ENCODE measurements around the gene ZNF512.

Gene ZNF512

DNA sequence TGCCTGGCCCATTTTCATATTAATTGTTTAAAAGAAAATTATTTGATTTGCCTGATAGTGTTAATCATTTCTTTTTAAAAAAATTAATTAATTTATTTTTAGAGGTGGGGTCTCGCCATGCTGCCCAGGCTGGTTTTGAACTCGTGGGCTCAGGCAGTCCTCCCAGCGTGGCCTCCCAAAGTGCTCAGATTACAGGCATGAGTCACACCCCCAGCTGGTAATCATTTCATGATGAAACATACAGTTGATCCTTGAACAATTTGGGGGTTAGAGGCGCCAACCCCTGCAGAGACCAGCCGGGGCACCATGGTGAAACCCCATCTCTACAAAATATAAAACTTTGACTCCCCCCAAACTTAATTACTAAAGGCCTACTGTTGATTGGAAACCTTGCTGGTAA is 53.9 kb downstream of the ZNF512 start:
- DNase-seq (ENCODE audit: low read depth): no peak

- DNase-seq (ENCODE audit: low read depth): no peak
These were observed 55.3 kb downstream of the ZNF512 start for GRCh38 chr2:27638037-27638637.

DNA sequence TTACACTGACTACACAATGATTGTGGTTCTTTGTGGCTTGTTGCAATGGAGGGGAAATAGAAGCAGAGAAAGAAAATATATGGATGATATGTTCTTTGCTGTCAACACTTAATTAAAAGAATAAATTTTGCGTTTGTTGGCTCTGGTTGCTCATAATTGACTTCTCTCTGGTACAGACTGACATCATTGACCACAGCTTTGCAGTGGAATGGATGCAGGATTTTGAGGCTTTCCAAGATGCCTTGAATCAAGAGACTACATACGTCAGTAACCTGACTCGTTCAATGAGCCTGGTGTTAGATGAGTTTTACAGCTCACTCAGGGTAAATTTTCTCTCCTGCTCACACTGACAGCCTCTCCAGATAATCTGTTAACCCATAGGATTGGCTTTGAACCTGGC is 55.9 kb downstream of the ZNF512 start:
- no peak for DNase-seq (ENCODE audit: low read depth)

DNA sequence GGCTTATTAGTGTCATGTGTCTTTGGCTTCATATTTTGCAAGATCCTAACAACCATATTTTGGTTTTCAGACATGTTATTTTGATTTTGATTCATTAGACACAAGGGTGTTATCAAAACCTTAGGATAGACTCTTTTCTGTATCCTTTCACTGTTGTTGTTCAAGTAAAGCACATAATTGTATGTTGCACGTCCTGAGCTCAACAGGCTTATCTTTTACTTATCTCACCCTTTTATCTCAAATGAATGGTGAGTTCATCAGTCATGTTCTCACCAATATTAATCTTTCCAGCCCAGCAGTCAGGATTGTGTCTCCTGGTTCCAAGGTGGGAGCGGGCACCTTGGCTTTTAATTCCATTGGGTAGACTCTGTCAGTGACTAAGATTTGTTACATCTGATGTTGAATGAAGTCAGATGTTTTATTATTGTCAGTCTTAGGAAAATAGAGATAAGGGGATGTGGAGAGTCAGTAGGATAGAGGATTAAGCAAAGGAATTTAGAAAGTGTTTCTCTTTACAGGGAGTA is 57.9 kb downstream of the ZNF512 start:
- no peak for DNase-seq (ENCODE audit: low read depth)

GRCh38 chr2:27645197-27645596 is 62.4 kb downstream of the ZNF512 start:
- DNase-seq (ENCODE audit: low read depth): no peak

DNA sequence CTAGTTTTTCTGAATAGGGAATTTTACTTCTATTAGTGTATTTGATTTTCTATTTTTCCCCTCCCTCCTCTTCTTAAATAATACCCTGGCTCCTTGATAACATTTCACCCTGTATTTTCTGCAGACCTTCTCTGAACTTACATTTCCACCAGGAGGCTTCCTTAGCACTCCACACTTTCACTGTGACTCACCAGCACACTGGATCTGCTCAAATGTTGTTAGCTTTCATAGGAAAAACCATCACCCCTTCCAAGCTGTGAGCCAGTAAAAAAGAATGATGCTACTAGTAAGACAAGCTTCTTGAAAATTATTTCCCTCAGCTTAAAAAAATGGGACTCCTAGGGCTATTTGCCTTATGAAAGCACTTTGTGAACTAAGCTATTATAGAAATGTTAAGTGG is 64.4 kb downstream of the ZNF512 start:
- no peak for DNase-seq (ENCODE audit: low read depth)

DNA sequence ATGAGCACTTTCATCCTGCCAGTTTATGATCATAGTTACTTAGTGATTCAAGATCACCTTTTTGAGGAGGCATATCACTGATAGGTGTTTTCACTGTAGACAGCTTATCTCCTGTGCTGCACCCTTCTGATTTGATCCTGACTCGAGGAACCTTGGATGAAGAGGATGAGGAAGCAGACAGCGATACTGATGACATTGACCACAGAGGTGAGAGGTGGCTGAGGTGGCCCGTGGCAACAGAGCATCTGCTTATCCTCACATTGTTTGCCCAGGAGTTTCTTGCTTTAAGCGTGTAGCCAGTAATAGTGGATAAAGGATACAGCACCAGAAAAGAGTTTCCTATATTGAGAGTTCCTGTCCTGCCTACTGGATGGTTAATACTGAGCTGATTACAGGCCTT is 64.9 kb downstream of the ZNF512 start:
- no peak for DNase-seq (ENCODE audit: low read depth)

- no peak for DNase-seq (ENCODE audit: low read depth)
These were observed 68.2 kb downstream of the ZNF512 start for GRCh38 chr2:27651056-27651455.

DNA sequence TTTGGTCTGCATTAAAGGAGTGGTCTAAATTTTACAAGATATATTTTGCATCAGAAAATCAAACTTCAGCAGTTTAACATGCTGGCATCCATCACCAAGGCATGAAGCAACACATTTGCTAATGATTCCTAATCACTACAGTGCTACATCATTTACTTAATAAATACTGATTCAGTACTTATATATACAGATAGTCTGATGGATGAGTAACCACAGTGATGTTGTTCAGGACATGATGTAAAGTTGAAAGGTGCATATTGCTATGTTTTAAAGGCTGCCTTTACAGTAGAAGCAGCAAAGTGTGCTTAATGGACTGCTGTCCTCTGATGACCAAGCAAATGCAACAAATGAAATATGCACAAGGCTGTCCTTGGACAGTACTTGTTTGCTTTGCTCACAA is 69.5 kb downstream of the ZNF512 start:
- DNase-seq (ENCODE audit: low read depth): no peak

DNA sequence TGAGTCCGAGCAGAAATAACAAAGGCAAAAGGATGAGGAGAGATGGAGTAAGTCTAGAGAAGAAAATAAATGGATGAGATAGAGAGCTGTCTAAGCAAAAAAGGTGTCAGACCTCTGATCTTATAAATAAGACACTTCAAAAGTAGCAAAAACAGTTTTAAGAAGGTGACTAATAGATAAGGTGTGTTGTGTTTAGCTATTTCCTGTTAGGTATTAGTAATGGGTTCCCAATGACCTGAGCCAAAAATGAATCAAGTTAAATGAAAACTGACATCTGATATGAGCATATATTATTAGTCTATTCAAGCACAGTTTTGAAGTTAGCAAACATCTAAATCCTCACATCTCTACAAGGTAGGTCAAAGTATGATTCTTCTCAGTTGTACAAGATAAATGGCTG is 69.9 kb downstream of the ZNF512 start:
- DNase-seq (ENCODE audit: low read depth): no peak

- no peak for DNase-seq (ENCODE audit: low read depth)
These were observed 70.6 kb downstream of the ZNF512 start for GRCh38 chr2:27653397-27653796.

DNA sequence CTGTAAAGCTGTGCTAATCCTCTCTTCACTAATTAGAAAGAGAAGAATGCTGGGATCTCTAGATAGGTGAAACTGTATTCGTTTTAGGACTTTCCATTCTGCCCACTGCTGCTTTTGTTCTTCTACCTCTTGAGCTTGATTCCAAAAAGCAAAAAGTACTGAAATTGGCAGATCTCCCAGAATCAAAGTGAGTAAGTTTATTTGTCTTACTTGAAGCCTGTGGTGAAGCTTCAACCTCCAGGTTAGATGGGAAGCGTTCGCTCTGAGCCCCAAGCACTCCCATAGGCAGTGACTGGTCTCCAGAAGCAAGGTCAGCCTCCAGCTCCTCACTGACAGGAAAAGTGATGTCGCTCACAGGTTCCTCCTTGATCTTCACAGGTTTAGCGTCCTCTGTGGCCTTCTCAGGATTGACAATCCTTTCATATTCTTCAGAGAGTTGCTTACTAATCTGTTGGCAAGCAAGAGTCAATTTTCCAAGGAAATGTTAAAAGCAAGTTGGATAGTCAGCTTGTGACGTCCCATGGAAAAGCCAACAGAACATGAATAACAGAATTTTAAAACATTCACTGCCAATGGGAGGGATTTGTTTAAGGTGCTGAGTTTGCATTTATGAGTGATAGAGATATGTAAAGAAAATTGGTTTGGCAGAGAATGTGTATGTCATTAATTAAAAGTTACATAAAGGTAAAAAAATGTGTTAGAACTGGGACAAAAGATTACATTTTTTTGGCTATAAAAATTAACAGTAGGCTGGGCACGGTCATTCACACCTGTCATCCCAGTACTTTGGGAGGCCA is 72.5 kb downstream of the ZNF512 start:
- no peak for DNase-seq (ENCODE audit: low read depth)

DNA sequence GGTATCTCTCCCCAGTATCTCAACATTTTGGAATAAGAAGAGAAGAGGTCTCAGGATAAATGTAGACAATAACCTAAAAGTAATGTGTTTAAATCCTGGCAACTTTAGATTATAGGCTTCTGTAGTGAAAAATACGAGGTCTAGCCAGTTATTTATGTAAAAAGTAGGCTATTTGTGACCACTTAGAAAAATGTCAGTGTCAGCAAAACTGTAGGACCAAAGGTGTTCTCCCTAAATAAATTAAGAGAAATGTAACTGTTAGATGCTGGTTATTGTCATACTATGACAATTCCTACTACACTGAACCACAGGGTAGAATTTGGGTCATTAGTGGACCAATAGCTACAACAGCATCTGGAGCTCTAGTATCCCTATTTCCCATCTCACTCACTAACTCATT is 78.5 kb downstream of the ZNF512 start:
- DNase-seq (ENCODE audit: low read depth): no peak

DNA sequence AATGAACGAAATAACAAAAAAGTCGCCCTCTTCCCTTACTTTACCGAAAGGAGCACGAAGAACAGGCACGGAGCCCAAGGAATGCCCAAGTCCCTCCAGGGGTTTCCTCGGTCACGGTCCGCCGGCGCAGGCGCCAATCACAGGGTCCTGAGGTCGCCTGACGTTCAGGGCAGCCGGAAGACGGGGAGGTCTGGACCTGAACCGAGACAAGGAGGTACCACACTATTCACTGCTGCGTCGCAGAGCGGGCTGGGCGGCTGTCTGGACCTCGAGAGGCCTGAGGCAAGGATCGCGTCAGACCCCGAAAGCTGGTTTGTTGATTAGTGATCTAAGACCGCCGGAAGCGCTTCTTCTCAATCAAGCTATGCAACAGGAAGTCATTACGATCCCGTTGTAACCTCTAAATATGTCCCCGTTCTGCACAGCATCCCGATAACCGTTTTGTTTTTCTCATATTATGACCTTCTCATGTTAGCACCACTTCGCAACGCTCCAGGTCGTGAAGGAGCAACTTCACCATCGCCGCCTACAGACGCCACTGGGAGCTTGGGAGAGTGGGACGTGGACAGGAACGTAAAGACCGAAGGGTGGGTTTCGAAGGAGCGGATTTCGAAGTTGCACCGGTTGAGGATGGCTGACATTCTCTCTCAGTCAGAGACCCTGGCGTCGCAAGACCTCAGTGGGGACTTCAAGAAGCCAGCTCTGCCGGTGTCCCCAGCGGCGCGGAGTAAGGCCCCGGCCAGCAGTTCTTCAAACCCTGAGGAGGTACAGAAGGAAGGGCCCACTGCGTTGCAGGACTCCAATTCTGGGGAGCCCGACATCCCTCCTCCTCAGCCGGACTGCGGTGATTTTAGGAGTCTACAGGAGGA is 80.7 kb downstream of the ZNF512 start, which contains the start of the genes SLC4A1AP and SUPT7L:
SLC4A1AP (plus strand) TSS at position 605 of the 869 bp plus-strand sequence; CDS start at position 631, 26 bp downstream.
SUPT7L (minus strand) TSS at position 330 of the 869 bp plus-strand sequence. CDS start 1,422 bp downstream, outside the sequence.
- DNase-seq (ENCODE audit: low read depth): peak; percentile 70

DNA sequence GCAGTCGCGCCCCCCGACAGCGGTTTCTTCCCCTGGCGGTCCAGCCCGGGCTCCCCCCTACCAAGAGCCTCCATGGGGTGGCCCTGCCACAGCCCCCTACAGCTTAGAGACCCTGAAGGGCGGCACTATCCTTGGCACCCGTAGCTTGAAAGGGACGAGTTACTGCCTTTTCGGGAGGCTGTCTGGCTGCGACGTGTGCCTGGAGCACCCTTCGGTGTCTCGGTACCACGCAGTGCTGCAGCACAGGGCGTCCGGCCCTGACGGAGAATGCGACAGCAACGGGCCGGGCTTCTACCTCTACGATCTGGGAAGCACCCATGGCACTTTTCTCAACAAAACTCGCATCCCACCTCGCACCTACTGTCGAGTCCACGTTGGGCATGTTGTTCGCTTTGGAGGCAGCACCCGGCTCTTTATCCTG is 81.3 kb downstream of the ZNF512 start:
- peak; percentile 3 for DNase-seq (ENCODE audit: low read depth)

- no peak for DNase-seq (ENCODE audit: low read depth)
These were observed 82.0 kb downstream of the ZNF512 start for GRCh38 chr2:27664622-27665363.

DNA sequence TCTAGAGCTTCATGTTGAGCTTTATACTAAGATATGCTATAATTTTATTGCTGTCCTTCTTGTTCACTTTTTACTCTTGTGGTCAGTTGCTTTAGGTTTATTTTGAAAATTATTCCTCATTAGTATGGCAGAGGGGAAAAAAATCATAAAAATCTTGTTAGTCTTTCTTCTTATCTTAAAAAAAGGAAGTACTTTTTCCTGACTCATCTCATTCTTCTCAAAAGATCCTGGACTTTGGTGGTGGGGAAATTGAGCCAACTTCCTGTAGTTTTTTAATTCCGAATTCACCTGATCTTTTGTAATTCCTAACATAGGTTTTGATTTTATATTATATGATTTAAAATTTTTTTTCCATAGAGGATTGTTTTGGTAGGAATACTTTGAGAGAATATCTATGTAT is 84.6 kb downstream of the ZNF512 start:
- DNase-seq (ENCODE audit: low read depth): no peak

DNA sequence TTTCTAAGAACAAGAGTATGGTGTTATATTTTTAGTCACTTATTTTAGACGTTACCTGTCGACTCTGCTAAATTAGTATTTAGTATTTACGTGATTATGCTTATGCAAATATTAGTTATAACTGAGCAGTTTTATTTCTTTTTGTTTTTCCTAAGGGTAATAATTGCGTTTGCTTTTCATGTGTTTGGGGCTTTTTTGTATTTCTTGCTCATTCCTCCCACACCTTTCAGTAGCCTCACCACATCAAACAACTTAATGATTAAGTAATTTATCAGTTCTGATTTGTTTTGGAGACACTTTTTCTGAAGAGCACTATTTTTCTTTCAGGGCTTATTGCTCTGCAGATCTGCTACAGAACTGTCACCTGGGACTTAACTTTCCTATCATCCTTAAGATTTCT is 88.4 kb downstream of the ZNF512 start:
- DNase-seq (ENCODE audit: low read depth): no peak

All from activated T-cell treated with anti-CD3 and anti-CD28 coated beads for 1 hour (primary cell).